T47D (cell line): ENCODE data around the gene PHF14.

Experiments used
- DNase-seq, 2 experiments: peaks; one replicate each; pipeline versions ENCODE4 v3.0.0 to v3.0.0-alpha.2; 2011 to 2012; ENCODE audit warnings: low read depth in 1 of 2, low spot score in 1 of 2
- JUND ChIP-seq: IDR thresholded peaks from 2 replicates; pipeline ENCODE4 v1.6.1; 2012; ENCODE audit warnings: low read depth
- in situ Hi-C: cut with HindIII; loops from 2 replicates; pipeline ENCODE4 v1.10.0; 2016; ENCODE audit warnings: low sequenced_read_pairs, low pct_unique_long_range_greater_than_20kb

The PHF14 gene

DNA sequence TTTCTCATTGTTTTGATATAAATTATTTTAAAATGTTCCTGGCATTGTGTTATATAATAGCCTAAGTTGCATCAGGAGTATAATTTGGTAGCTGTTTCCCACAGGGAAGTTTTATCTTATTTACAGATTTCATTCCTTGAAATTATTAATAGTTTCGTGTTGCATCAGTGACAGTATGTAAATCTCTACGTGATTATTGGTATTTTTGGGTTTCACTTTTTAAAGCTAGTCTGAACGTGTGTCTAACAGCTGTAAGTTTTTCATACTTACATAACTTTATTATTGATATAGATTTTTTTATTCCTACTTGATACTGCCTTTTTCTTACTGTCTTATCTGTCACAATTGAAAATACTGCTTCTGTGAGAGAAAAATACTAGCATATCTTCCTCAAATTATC, 167.9 kb downstream of the PHF14 start:
- no peak for TF ChIP-seq JUND
- no peak for DNase-seq
- in situ Hi-C loops, result no loop called here

GRCh38 chr7:11153694-11154093, 180.0 kb downstream of the PHF14 start:
- in situ Hi-C loops, result no loop called here
- no peak for TF ChIP-seq JUND
- peak in 1 of 2 experiments; percentile 57 for DNase-seq

DNA sequence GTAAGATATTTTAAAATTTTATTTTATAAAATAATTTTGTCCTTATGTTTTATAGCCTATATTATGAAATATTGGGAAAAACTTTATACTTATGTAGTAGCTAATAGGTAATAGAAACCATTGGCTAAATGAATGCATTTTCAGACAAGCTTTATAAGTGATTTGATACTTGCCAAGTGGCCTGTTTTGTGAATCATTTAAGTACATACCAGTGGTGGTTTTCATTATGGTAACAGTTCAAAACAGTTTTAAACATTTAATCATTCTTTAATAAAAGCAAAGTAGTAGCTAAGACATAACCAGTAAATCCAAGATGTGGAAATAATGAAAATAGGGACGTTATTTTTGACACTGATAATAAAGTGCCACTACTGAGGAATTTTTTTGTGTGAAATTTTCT, 182.2 kb downstream of the PHF14 start:
- no peak for DNase-seq
- in situ Hi-C loops, result no loop called here

DNA sequence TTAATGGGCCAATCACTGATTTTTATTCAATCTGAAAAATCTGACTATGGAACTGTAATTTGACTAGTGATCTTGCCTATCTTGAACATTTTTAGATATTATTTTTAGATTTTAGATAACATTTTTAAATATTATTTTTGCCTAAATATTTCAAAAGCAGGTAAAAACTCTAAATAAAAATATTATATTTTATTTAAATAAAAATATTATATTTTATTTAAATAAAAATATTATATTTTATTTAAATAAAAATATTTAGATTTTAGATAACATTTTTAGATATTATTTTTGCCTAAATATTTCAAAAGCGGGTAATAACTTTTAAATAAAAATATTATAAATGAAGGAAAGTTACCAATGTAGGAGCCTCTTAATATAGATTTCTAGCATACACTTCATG, 187.8 kb downstream of the PHF14 start:
- no peak for TF ChIP-seq JUND
- DNase-seq, result no peak
- in situ Hi-C loops, result no loop called here

More for the DNA sequence above, 182.2 kb downstream of the PHF14 start:
- no peak for TF ChIP-seq JUND

GRCh38 chr7:11163220-11163619, 189.5 kb downstream of the PHF14 start:
- no peak for TF ChIP-seq JUND
- in situ Hi-C loops, result no loop called here

DNA sequence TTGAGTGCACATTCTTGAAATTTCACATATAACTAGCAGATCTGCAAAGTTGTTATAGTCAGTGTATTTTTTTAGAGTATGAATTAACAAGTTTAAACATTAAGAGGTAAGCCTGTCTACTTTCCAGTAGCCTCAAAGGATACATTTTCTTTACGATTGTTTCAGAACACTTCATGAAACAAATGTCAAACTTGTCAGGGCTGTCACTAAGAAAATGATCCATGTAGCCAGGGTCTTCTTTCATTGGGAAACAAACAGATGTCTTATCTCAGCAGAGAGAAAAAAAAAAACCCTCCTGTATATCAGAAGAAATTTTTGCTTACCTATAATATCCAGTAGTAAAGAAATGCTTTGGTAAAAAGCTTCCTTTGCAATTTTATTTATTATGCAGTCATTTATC, 192.4 kb downstream of the PHF14 start:
- TF ChIP-seq JUND, result no peak
- no peak for DNase-seq
- in situ Hi-C loops, result no loop called here

More at GRCh38 chr7:11163220-11163619, 189.5 kb downstream of the PHF14 start:
- no peak for DNase-seq

- DNase-seq, result no peak
- in situ Hi-C loops, result no loop called here
Measured at GRCh38 chr7:11168650-11169170, 195.0 kb downstream of the PHF14 start.

GRCh38 chr7:11170175-11170574, 196.5 kb downstream of the PHF14 start:
- peak in 1 of 2 experiments; percentile 35 for DNase-seq

More at GRCh38 chr7:11168650-11169170, 195.0 kb downstream of the PHF14 start:
- no peak for TF ChIP-seq JUND

DNA sequence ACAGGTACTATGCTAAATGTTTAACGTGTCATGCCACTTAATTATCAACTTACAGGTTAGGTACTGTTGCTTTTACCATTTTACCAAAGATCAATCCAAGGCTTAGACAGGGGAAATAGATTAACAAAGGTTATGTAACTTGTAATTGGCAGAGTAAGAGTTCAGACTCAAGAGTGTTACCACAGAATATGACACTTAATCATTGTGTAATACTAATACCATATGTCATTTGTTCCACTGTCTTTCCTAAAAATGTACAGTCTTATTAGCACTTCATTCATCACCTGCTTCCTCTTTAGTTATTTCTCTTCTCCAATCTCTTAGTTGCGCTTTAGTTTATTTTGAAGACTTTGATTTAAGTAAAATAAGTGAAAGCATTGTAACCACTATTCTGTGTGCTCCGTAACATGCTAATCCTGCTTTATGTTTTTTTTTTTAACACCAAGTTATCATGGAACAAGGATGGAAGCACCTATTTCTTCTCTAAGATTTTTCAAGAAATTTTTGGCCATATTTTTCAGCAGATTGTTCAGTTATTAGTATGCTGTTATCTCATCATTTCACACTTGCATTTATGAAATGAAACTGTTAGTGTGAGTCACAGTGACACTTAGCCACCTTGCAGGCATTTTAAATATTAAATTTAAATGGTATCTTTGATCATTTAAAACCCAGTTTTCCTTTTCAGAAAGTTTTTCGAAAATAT, 197.3 kb downstream of the PHF14 start:
- no peak for DNase-seq
- in situ Hi-C loops, result no loop called here
- no peak for TF ChIP-seq JUND

More at GRCh38 chr7:11170175-11170574, 196.5 kb downstream of the PHF14 start:
- in situ Hi-C loops, result no loop called here
- TF ChIP-seq JUND, result no peak

GRCh38 chr7:11171569-11172192, 198.0 kb downstream of the PHF14 start:
- in situ Hi-C loops, result no loop called here
- TF ChIP-seq JUND, result no peak
- no peak for DNase-seq

GRCh38 chr7:11172835-11173234, 199.2 kb downstream of the PHF14 start:
- DNase-seq, result no peak
- no peak for TF ChIP-seq JUND
- in situ Hi-C loops, result no loop called here

DNA sequence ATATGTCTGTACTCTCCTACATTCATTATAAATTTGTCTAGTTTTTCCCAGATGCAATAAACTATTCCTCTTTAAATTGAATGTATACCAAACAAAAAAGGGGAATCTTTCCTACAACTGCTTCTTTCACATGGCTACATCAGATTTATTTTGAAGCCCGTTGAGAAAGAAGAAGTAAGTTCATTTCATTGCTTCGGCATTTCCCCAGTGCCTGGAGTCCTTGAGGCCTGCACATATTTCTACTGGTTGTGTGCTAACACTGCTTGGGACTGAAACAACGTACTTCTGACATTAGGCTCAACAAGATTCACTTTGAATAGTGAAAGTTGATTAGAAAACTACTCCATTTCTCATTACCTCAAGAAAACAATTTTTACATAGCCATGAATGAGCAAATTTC, 201.7 kb downstream of the PHF14 start:
- TF ChIP-seq JUND, result no peak
- in situ Hi-C loops, result no loop called here
- no peak for DNase-seq

DNA sequence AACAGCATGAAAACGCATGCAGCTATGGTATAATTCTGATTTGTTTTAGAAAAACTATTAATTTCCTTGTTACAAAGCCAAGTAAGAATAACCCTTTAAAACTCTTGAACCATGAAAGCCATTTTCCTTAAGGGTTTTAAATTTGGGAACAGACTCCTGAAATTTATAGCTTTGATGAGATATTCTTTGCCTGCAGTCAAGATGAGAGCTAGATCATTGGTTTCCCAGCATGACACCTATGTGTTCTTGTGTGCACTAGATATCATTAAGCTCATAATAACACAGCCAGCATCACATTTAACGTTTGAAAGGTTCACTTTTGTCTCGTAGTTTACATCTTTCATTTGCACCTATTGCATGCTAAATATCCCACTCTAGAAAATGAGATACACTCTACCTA, 202.2 kb downstream of the PHF14 start:
- DNase-seq, result no peak

More for the DNA sequence above, 202.2 kb downstream of the PHF14 start:
- no peak for TF ChIP-seq JUND
- in situ Hi-C loops, result no loop called here
